B cell (primary cell): ENCODE measurements around the gene RABGAP1L.

ENCODE experiments used
- CTCF ChIP-seq: fragments of 200-600 bp; IDR thresholded peaks from one replicate; pipeline ENCODE4 v1.8.0; 2022; ENCODE audit warnings: antibody characterized with exemption, mild to moderate bottlenecking
- EZH2 ChIP-seq: IDR thresholded peaks from 2 replicates; pipeline ENCODE4 v1.6.1; 2012; ENCODE audit warnings: borderline replicate concordance, low read depth, mild to moderate bottlenecking, moderate library complexity, low read length; ENCODE audit not compliant: insufficient read depth, poor library complexity, severe bottlenecking

GRCh38 chr1:175024773-175025172 lies 865.5 kb downstream of the RABGAP1L start:
- TF ChIP-seq CTCF (no peak), EZH2 (no peak)
